ENCODE results near the gene BRD2.

Gene BRD2

DNA sequence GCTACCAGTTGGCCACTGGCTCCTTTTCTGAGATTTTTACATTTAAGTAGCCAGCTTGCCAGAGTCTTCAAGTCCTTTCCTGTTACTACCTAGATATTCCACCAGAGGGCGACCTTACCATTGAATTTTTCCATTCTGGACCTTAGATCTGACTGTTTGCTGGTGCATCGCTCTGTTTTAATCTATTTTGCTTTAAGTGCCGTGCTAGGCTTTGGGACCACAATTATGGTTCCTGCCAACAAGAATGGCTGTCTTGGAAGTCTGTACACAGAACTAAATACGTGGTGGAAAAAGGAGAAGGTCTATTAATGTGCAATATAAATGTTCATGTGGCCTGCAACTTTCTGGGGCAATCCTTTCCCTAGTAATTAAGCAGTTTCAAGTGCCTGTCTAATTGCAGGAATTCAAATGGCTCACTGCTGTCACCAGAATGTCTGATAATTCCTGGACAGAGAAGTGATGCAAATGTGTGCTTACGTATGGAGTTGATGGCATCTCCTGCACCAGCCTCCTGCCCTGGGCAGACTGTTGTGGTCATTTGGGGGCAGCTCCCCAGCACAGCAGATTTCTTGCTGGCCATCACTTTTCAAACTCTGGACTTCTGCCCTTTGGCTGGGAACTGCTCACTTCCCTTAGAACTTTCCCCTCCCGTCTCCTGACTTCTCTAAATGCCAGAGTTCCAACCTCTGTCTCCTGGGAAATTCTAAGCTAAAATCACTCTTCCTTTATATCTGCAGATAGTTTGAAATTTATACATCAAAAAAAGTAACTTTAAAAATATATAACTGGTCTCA is 46.6 kb downstream of the BRD2 start:
- Mint-ChIP-seq H3K27me3 (ENCODE audit: low read depth) (peaks cover 27% of the 10 kb centered on the region), H3K4me3 (no peak overlapping the region), H3K4me1 (ENCODE audit: low read depth) (peaks cover 26% of the 10 kb centered on the region)

DNA sequence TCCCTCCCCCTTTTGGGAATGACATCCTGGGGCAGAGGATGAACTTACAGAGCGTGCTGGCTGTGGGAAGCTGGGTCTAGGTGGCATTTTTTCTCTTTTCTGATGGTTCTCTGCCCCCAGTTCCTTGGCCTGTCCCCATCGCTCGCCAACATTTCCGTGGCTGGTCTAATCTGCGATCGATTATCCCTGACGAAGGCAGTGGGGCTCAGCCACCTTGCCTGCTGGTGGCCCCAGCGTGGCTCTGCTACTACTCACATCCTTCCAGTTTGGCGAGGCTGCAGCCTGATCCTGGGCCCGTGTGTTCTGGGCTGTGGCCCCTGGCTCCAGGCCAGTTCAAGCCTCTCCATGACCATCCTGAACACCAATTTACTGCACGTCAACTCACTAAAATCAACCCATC is 47.4 kb downstream of the BRD2 start:
- no peak overlapping the region for H3K27ac Mint-ChIP-seq
- H3K27me3 Mint-ChIP-seq (ENCODE audit: low read depth) = peaks cover 27% of the 10 kb centered on the region
- H3K4me3 Mint-ChIP-seq = no peak overlapping the region
- no peaks in the 10 kb centered on the region for H3K9me3 Mint-ChIP-seq
- H3K36me3 Mint-ChIP-seq (ENCODE audit: low read depth) = no peaks in the 10 kb centered on the region
- peaks cover 30% of the 10 kb centered on the region for H3K4me1 Mint-ChIP-seq (ENCODE audit: low read depth)

More for the DNA sequence above, 46.6 kb downstream of the BRD2 start:
- Mint-ChIP-seq H3K36me3 (ENCODE audit: low read depth) (no peaks in the 10 kb centered on the region), H3K9me3 (no peaks in the 10 kb centered on the region), H3K27ac (no peak overlapping the region)

DNA sequence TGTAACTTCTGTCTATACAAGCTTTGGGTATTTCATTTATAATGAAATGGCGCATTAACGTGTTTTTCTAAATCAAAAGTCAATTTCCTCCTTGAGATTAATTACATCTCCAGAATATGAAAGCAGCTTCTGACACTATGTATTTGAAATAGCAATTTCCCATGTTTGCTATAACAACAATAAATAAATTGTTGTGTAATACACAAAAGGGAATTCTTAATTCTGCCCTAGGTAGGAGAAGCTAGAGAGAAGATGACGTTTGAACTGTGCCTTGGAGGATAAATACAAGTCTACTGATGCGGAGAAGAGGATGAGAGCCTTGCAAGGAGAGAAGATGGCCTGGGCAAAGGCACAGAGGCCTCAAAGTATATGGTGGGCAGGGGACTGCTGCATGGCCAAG is 48.6 kb downstream of the BRD2 start:
- Mint-ChIP-seq H3K36me3 (ENCODE audit: low read depth) (no peaks in the 10 kb centered on the region), H3K27ac (no peak overlapping the region), H3K9me3 (no peaks in the 10 kb centered on the region), H3K4me1 (ENCODE audit: low read depth) (peaks cover 30% of the 10 kb centered on the region), H3K27me3 (ENCODE audit: low read depth) (peaks cover 19% of the 10 kb centered on the region), H3K4me3 (no peak overlapping the region)

DNA sequence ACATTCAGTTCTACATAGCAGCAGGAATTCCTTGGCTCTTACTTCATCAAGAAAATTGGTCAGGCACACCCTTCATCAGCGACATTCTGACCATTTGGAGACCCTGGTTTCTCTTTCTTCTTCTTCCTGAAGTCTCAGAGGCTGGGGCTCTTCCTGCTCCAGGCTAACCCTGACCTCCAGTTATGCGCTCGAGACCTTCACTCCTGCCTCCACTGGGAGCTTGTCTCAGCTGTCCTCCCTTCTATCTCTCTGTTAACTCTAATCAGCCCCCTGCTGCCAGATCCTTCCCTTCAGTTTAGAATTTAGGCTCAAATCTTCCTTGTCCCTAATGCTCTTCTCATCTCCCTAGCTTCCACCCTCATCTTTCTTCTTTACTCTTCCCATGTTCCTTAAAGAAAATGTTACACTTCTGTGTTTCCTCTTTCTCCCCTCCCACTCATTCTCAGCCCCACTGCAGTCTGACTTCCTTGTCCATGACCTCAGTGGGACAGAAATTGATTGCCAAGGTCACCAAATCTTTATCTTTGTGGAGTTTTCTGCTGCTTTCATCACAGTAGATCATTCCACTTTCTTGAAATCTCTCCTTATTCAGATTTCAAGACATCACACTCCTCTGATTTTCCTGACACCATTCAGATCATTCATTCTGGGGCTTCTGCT is 49.4 kb downstream of the BRD2 start:
- no peaks in the 10 kb centered on the region for H3K9me3 Mint-ChIP-seq
- H3K27ac Mint-ChIP-seq = peak overlapping the region; percentile 9
- peaks cover 15% of the 10 kb centered on the region for H3K27me3 Mint-ChIP-seq (ENCODE audit: low read depth)
- no peaks in the 10 kb centered on the region for H3K36me3 Mint-ChIP-seq (ENCODE audit: low read depth)
- H3K4me1 Mint-ChIP-seq (ENCODE audit: low read depth) = peaks cover 30% of the 10 kb centered on the region
- H3K4me3 Mint-ChIP-seq = no peak overlapping the region

DNA sequence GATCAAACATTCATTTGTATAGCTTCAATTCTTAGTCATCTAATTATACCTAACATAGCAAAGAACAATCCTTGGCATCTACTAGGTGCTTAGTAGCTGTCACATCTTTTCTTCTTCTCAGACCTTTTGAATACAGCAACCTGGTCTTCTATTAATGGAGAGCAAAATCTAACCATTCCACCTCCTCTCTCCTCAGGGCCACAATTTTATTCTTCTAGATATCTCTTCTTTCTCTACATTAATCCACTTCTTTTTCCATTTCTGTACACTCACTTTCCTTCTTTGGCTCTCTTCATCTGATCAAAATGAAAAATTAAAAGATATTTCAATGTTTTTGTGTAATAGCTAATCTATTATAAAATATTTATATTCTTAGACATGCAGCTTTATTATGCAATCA is 50.0 kb downstream of the BRD2 start:
- no peaks in the 10 kb centered on the region for H3K36me3 Mint-ChIP-seq (ENCODE audit: low read depth)
- H3K4me3 Mint-ChIP-seq = no peak overlapping the region
- no peaks in the 10 kb centered on the region for H3K9me3 Mint-ChIP-seq
- H3K27ac Mint-ChIP-seq = peak overlapping the region; percentile 9
- peaks cover 30% of the 10 kb centered on the region for H3K4me1 Mint-ChIP-seq (ENCODE audit: low read depth)
- peaks cover 10% of the 10 kb centered on the region for H3K27me3 Mint-ChIP-seq (ENCODE audit: low read depth)

DNA sequence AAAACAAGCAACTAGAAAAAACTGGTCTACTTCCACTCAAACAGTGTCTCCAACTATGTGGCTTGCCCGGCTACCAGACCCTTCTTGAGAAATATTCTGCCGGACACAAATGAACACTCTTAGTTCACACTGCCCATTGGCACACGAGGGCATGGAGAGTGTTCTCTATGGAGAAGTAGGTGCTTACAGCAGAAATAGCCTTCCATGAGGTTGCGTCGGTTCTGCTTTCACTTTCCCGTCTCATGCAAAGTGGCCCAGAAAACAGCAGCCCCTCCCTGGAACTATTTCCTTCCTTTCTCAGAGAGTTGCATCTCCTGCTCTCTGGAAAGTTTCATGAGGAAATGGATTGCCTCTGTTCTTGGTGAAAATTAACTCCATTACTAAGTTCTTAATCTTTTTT is 50.5 kb downstream of the BRD2 start:
- H3K4me3 Mint-ChIP-seq = peak overlapping the region; percentile 47
- peak overlapping the region; percentile 67 for H3K27ac Mint-ChIP-seq
- no peaks in the 10 kb centered on the region for H3K36me3 Mint-ChIP-seq (ENCODE audit: low read depth)
- peaks cover 6% of the 10 kb centered on the region for H3K27me3 Mint-ChIP-seq (ENCODE audit: low read depth)
- H3K9me3 Mint-ChIP-seq = no peaks in the 10 kb centered on the region
- H3K4me1 Mint-ChIP-seq (ENCODE audit: low read depth) = peaks cover 30% of the 10 kb centered on the region

DNA sequence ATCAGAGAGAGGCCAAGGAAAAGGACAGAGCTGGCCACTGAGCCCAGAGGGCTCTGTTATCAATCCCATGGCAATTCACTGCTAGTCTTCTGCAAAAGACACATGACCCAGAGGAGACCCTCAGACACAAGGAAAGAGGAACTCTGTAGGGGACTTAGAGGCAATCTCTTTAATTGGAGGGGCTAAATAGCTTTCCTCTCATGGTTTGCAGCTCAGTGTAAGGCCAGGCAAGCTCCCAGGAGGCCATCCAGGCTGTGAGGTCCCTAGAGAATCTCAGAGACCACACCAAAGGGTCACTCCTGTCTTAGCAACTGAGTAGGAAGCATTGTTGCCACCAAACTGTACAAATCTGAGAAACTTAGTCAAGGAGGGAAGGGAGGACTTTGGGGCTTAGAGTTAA is 51.0 kb downstream of the BRD2 start:
- Mint-ChIP-seq H3K27ac (peak overlapping the region; percentile 67), H3K36me3 (ENCODE audit: low read depth) (no peaks in the 10 kb centered on the region), H3K4me1 (ENCODE audit: low read depth) (peaks cover 30% of the 10 kb centered on the region), H3K4me3 (peak overlapping the region; percentile 47), H3K9me3 (no peaks in the 10 kb centered on the region), H3K27me3 (ENCODE audit: low read depth) (peaks cover 3% of the 10 kb centered on the region)

DNA sequence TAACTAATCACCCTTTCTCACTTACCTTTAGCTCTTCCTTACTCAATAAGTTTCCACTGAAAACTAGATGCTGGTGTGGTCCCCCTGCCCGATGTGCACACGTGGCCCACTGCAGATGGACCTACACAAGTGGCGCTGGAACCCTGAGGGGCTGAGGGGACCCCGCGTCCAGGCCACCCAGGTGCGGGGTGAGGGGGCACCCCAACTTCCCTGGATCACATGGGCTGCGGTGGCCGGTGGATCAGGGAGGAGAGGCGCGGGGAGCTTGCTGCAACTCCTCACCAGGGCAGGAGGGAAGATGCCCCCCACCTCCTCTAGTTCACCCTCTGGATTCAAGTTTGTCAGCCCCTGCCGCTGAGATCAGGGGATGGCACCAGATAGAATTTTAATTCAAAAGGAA is 53.5 kb downstream of the BRD2 start:
- Mint-ChIP-seq H3K9me3 (no peaks in the 10 kb centered on the region), H3K36me3 (ENCODE audit: low read depth) (no peaks in the 10 kb centered on the region), H3K27ac (no peak overlapping the region)

DNA sequence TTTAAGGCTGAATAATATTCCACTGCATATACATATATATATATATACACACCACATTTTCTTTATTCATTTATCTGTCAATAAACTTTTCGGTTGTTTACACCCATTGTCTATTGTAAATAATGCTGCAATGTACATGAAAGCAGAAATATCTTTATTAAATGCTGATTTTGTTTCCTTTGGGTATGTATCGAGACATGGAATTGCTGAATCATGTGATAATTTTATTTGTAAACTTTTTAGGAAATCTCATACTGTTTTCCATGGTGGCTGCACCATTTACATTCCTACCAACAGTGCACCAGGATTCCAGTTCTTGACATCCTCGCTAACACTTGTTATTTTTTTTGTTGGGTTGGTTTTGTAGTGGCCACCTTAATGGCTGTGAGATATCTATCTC is 55.1 kb downstream of the BRD2 start:
- Mint-ChIP-seq H3K36me3 (ENCODE audit: low read depth) (no peaks in the 10 kb centered on the region), H3K4me1 (ENCODE audit: low read depth) (peaks cover 24% of the 10 kb centered on the region), H3K9me3 (no peaks in the 10 kb centered on the region), H3K27me3 (ENCODE audit: low read depth) (no peaks in the 10 kb centered on the region), H3K27ac (no peak overlapping the region), H3K4me3 (no peak overlapping the region)

More for the DNA sequence above, 53.5 kb downstream of the BRD2 start:
- H3K27me3 Mint-ChIP-seq (ENCODE audit: low read depth) = no peaks in the 10 kb centered on the region
- no peak overlapping the region for H3K4me3 Mint-ChIP-seq
- H3K4me1 Mint-ChIP-seq (ENCODE audit: low read depth) = peaks cover 27% of the 10 kb centered on the region

DNA sequence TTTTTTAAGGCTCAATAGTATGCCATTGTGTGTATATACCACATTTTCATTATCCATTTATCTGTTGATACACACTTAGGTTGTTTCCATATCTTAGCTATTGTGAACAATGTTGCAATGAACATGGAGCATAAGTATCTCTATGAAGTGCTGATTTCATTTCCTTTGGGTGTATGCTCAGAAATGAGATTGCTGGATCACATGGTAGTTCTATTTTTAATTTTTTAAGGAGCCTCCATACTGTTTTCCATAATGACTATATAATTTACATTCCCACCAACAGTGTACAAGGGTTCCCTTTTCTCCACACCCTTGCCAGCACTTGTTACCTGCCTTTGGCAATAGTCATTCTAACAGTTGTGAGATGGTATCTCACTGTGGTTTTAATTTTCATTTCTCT is 56.1 kb downstream of the BRD2 start:
- H3K27me3 Mint-ChIP-seq (ENCODE audit: low read depth) = no peaks in the 10 kb centered on the region
- no peak overlapping the region for H3K4me3 Mint-ChIP-seq
- H3K9me3 Mint-ChIP-seq = no peaks in the 10 kb centered on the region
- peaks cover 22% of the 10 kb centered on the region for H3K4me1 Mint-ChIP-seq (ENCODE audit: low read depth)
- no peaks in the 10 kb centered on the region for H3K36me3 Mint-ChIP-seq (ENCODE audit: low read depth)
- no peak overlapping the region for H3K27ac Mint-ChIP-seq

DNA sequence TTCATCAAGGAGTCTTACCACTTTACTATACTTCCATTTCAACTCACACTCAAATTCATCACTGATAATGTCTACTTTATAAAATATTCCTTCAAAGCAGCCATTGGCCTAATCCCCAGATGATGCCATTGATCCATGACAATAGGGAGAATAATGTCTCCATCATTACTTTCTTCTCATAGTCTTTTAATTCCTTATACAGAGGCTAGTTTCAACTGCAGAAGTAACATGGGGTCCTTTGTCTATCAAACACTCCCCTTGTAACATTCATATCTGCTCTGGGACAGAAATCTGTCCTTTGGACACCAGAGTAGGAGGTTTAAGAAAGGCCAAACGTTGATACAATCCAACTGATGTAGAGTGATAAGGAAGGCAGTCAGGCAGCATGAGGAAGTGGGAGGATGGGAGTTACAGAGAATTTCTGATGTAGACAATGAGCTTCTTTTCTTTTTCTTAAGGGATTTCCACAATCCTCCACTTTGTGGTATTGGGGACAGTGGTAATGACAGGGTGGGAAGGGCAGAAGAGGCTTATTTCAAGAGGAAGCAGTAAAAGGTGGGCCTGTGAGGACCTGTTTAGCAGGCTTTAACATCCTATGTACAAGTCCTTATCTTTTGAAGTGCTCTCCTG is 59.9 kb downstream of the BRD2 start:
- H3K4me3 Mint-ChIP-seq = no peak overlapping the region
- peak overlapping the region; percentile 55 for H3K27ac Mint-ChIP-seq
- H3K36me3 Mint-ChIP-seq (ENCODE audit: low read depth) = no peaks in the 10 kb centered on the region
- H3K4me1 Mint-ChIP-seq (ENCODE audit: low read depth) = peaks cover 19% of the 10 kb centered on the region
- no peaks in the 10 kb centered on the region for H3K9me3 Mint-ChIP-seq
- peaks cover 15% of the 10 kb centered on the region for H3K27me3 Mint-ChIP-seq (ENCODE audit: low read depth)

DNA sequence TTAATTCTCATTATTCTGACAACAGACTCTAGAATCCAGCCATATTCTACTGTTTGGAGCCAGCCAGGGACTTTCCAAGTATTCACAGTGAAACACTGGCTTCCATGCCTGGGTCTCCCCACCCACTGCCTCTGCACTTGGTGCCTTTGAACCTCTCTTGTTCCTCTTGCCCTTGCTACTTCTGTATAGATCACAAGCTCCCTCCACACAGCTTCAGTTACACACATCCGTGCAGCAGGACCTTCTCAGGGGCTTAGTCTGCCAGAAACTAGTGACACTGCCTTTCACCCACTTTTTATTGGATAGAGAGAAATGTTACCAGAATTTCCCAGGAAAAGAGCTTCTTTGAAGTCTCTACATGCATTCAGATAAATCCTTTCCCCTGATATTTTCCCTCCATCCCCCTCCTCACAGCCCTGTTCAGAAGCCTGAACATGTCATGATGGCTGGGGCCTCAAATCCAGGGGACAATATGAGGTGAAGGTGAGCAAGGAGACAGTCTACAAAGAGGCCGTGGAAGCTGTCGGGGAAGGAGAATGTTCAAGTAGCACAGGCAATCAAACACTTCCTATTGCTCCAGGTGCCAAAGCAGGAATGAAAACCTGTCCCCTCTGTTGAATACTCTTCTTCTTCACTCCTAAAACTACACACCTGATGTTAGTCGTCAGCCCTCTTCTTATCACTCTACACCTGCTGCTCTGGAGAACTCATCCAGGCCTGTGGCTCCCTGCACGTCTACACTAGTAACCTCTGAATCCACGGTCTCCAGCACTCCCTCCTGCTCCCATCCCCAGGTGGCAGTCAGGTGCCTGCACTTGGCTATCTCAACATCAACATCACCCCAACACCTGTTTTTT is 61.2 kb downstream of the BRD2 start:
- Mint-ChIP-seq H3K36me3 (ENCODE audit: low read depth) (no peaks in the 10 kb centered on the region), H3K27me3 (ENCODE audit: low read depth) (peaks cover 27% of the 10 kb centered on the region), H3K9me3 (peaks cover 3% of the 10 kb centered on the region), H3K4me3 (no peak overlapping the region), H3K4me1 (ENCODE audit: low read depth) (peaks cover 19% of the 10 kb centered on the region), H3K27ac (peak overlapping the region; percentile 81)

DNA sequence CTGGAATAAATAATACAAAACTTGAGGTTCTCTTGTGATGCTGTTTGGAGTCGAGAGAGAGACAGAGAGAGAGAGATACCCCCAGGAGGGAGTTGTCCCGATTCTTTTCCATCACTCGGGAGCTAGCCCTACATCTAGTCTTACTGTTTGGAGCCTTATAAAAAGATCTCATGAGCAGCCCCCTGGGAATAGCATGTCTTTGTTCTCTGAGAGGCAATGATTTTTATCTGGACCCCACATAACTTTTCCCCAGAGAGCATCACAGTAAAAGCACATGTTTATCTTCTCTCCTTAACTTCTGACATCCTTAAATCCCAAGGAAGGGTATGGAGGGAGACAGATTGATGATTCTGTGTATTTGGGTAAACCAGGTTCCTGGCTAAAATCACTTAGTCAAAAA is 61.9 kb downstream of the BRD2 start:
- Mint-ChIP-seq H3K27ac (peak overlapping the region; percentile 71), H3K4me3 (no peak overlapping the region), H3K36me3 (ENCODE audit: low read depth) (peaks cover 3% of the 10 kb centered on the region), H3K9me3 (peaks cover 10% of the 10 kb centered on the region), H3K4me1 (ENCODE audit: low read depth) (peaks cover 19% of the 10 kb centered on the region), H3K27me3 (ENCODE audit: low read depth) (peaks cover 34% of the 10 kb centered on the region)
